CD4-positive, alpha-beta T cell (primary cell): ENCODE data around the gene SLC20A1. TPM values are rescaled to one million over a fixed set of nuclear protein-coding genes. Genes with fewer than 3 reads are reported as not detected.

Source experiments
- ATAC-seq: fragments of 200-7000 bp; cut with Tn5 transposase; one replicate; pipeline ENCODE4 v1.10.0; 2022; ENCODE audit warnings: mild to moderate bottlenecking; ENCODE audit not compliant: poor library complexity
- CTCF ChIA-PET: fragments of 350-600 bp; sonication (Branson Sonifier 250); formaldehyde crosslinking; loops from one replicate; lab custom pipeline; 2021; ENCODE audit warnings: antibody characterized with exemption, inconsistent platforms; lab: Charles Lee
- POLR2A ChIA-PET: fragments of 350-600 bp; sonication (Branson Sonifier 250); formaldehyde crosslinking; loops from one replicate; lab custom pipeline; 2021; ENCODE audit warnings: antibody characterized with exemption, inconsistent platforms; lab: Charles Lee
- DNase-seq, 14 experiments: peaks; one replicate each; pipeline ENCODE4 v3.0.0-alpha.2; 2013 to 2020; ENCODE audit warnings: mixed read lengths in 2 of 14
- H3K27ac ChIP-seq, 2 donors: one replicate each; pipeline versions ENCODE4 v1.5.1 to v1.7.0; 2013; ENCODE audit warnings: low read length in 2 of 2, low read depth in 1 of 2, mild to moderate bottlenecking in 1 of 2
- H3K27me3 ChIP-seq, 2 experiments: 1 replicate in 1 of 2; 2 replicates in 1 of 2; pipeline versions ENCODE4 v1.6.1 to v1.7.0; 2013; ENCODE audit warnings: low read length in 2 of 2, control low read depth in 1 of 2, mild to moderate bottlenecking in 1 of 2, moderate library complexity in 1 of 2; ENCODE audit not compliant: insufficient read depth in 2 of 2, control insufficient read depth in 1 of 2
- H3K36me3 ChIP-seq: one replicate; pipeline ENCODE4 v1.6.1; 2013; ENCODE audit warnings: low read length, control low read depth; ENCODE audit not compliant: insufficient read depth
- H3K4me1 ChIP-seq: one replicate; pipeline ENCODE4 v1.6.1; 2013; ENCODE audit warnings: low read length, control low read depth; ENCODE audit not compliant: insufficient read depth
- H3K4me3 ChIP-seq: one replicate; pipeline ENCODE4 v1.5.1; 2013; ENCODE audit warnings: mild to moderate bottlenecking, low read length, moderate library complexity
- H3K9me3 ChIP-seq, 2 experiments: 1 replicate in 1 of 2; 2 replicates in 1 of 2; pipeline versions ENCODE4 v1.6.1 to v1.7.0; 2013; ENCODE audit warnings: low read length in 2 of 2, mild to moderate bottlenecking in 2 of 2, control low read depth in 1 of 2, moderate library complexity in 1 of 2; ENCODE audit not compliant: control insufficient read depth in 1 of 2, insufficient read depth in 1 of 2
- H3K27ac Mint-ChIP-seq: one replicate; pipeline ENCODE4 v1.8.0; 2020; ENCODE audit warnings: mixed read lengths
- H3K27me3 Mint-ChIP-seq: one replicate; pipeline ENCODE4 v1.8.0; 2021; ENCODE audit warnings: mixed read lengths
- H3K36me3 Mint-ChIP-seq: one replicate; pipeline ENCODE4 v1.8.0; 2021; ENCODE audit warnings: low read depth, mixed read lengths
- H3K4me1 Mint-ChIP-seq: one replicate; pipeline ENCODE4 v1.8.0; 2021; ENCODE audit warnings: low read depth, mixed read lengths
- H3K4me3 Mint-ChIP-seq: one replicate; pipeline ENCODE4 v1.8.0; 2020; ENCODE audit warnings: mild to moderate bottlenecking, mixed read lengths
- H3K9me3 Mint-ChIP-seq: one replicate; pipeline ENCODE4 v1.8.0; 2020; ENCODE audit warnings: mixed read lengths
- intact Hi-C, 2 experiments: fragments of 100-400 bp; cut with DNase I in 1 of 2; cut with micrococcal nuclease in 1 of 2; formaldehyde crosslinking; loops; one replicate each; pipeline versions ENCODE4 v1.15.1 to v1.9.0; 2023 to 2025; cut with DNase I, micrococcal nuclease
- total RNA-seq, 174 experiments: library from RNA in 2 of 174; stranded (reverse) in 2 of 174; gene quantifications; one replicate each; pipeline ENCODE4 v1.2.3 and lab custom pipeline; 2021 to 2026
- TF ChIP-seq, protein P1 (sequence below): fragments of 200-600 bp; IDR thresholded peaks from one replicate; pipeline ENCODE4 v1.8.0; 2022; ENCODE audit warnings: antibody characterized with exemption, mild to moderate bottlenecking

The SLC20A1 gene
- total RNA-seq, 2 experiments from 2014 or later, result 130 to 139 TPM

- no peaks in the 10 kb centered on the region for H3K9me3 Mint-ChIP-seq
- Histone ChIP-seq H3K36me3 (no peaks in the 10 kb centered on the region), H3K27ac (no peak overlapping the region), H3K4me3 (no peak overlapping the region), H3K9me3 (no peaks in the 10 kb centered on the region), H3K27me3 (no peaks in the 10 kb centered on the region), H3K4me1 (peaks cover 16% of the 10 kb centered on the region)
- TF ChIP-seq, protein P1, sequence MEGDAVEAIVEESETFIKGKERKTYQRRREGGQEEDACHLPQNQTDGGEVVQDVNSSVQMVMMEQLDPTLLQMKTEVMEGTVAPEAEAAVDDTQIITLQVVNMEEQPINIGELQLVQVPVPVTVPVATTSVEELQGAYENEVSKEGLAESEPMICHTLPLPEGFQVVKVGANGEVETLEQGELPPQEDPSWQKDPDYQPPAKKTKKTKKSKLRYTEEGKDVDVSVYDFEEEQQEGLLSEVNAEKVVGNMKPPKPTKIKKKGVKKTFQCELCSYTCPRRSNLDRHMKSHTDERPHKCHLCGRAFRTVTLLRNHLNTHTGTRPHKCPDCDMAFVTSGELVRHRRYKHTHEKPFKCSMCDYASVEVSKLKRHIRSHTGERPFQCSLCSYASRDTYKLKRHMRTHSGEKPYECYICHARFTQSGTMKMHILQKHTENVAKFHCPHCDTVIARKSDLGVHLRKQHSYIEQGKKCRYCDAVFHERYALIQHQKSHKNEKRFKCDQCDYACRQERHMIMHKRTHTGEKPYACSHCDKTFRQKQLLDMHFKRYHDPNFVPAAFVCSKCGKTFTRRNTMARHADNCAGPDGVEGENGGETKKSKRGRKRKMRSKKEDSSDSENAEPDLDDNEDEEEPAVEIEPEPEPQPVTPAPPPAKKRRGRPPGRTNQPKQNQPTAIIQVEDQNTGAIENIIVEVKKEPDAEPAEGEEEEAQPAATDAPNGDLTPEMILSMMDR, result no peak
- H3K4me3 Mint-ChIP-seq, result no peak overlapping the region
- no peak overlapping the region for H3K27ac Mint-ChIP-seq
- ATAC-seq (no peak), DNase-seq (no peak)
- H3K27me3 Mint-ChIP-seq, result no peaks in the 10 kb centered on the region
- ChIA-PET CTCF (no interaction called here), POLR2A (no interaction called here)
- intact Hi-C loops, result no loop called here
- no peaks in the 10 kb centered on the region for H3K36me3 Mint-ChIP-seq
- H3K4me1 Mint-ChIP-seq, result peaks cover 5% of the 10 kb centered on the region
Measured at GRCh38 chr2:112682101-112682500, 36.4 kb downstream of the SLC20A1 start.

- ChIA-PET CTCF (no interaction called here), POLR2A (no interaction called here)
- no peaks in the 10 kb centered on the region for H3K36me3 Mint-ChIP-seq
- DNase-seq (no peak), ATAC-seq (no peak)
- H3K27me3 Mint-ChIP-seq, result no peaks in the 10 kb centered on the region
- H3K36me3 ChIP-seq, result no peaks in the 10 kb centered on the region
- H3K9me3 Mint-ChIP-seq, result no peaks in the 10 kb centered on the region
- intact Hi-C loops, result no loop called here
- TF ChIP-seq, protein P1, result no peak
- peaks cover 5% of the 10 kb centered on the region for H3K4me1 Mint-ChIP-seq
- H3K27ac Mint-ChIP-seq, result no peak overlapping the region
- H3K9me3 ChIP-seq, result no peaks in the 10 kb centered on the region
- H3K4me1 ChIP-seq, result peaks cover 16% of the 10 kb centered on the region
- no peak overlapping the region for H3K27ac ChIP-seq
- no peaks in the 10 kb centered on the region for H3K27me3 ChIP-seq
- no peak overlapping the region for H3K4me3 Mint-ChIP-seq
- no peak overlapping the region for H3K4me3 ChIP-seq
Measured at GRCh38 chr2:112683550-112684414, 38.0 kb downstream of the SLC20A1 start.

DNA sequence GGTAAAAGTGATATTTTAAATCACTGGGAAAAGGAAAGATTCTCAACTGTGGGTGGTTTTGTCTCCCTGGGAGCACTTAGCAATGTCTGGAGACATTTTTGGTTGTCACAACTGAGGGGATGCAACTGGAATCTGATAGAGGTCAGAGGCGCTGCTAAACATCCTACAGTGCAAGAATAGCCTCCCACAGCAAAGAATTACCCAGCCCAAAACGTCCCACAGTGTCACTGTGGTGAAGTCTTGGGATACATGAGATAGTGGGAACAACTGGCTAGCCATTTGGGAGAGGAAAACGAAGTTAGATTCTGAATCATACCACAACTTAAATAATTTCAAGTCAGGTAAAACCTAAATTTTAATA, 38.7 kb downstream of the SLC20A1 start:
- TF ChIP-seq, protein P1, result no peak
- no peaks in the 10 kb centered on the region for H3K9me3 ChIP-seq
- no peaks in the 10 kb centered on the region for H3K36me3 Mint-ChIP-seq
- intact Hi-C loops, result no loop called here
- no peaks in the 10 kb centered on the region for H3K36me3 ChIP-seq
- no peak overlapping the region for H3K4me3 ChIP-seq
- ATAC-seq (no peak), DNase-seq (no peak)
- H3K4me1 Mint-ChIP-seq, result peaks cover 5% of the 10 kb centered on the region
- H3K4me1 ChIP-seq, result peaks cover 16% of the 10 kb centered on the region
- ChIA-PET POLR2A (no interaction called here), CTCF (no interaction called here)
- no peaks in the 10 kb centered on the region for H3K27me3 ChIP-seq
- no peaks in the 10 kb centered on the region for H3K9me3 Mint-ChIP-seq
- no peak overlapping the region for H3K27ac ChIP-seq
- no peaks in the 10 kb centered on the region for H3K27me3 Mint-ChIP-seq
- H3K4me3 Mint-ChIP-seq, result no peak overlapping the region
- H3K27ac Mint-ChIP-seq, result no peak overlapping the region
